ENCODE results near the gene CYP19A1. TPM values are rescaled to one million over a fixed set of nuclear protein-coding genes. Genes with fewer than 3 reads are reported as not detected.

Gene CYP19A1
- total RNA-seq, 1 experiment from 2014 or later = not detected

- TF ChIP-seq, protein P1, sequence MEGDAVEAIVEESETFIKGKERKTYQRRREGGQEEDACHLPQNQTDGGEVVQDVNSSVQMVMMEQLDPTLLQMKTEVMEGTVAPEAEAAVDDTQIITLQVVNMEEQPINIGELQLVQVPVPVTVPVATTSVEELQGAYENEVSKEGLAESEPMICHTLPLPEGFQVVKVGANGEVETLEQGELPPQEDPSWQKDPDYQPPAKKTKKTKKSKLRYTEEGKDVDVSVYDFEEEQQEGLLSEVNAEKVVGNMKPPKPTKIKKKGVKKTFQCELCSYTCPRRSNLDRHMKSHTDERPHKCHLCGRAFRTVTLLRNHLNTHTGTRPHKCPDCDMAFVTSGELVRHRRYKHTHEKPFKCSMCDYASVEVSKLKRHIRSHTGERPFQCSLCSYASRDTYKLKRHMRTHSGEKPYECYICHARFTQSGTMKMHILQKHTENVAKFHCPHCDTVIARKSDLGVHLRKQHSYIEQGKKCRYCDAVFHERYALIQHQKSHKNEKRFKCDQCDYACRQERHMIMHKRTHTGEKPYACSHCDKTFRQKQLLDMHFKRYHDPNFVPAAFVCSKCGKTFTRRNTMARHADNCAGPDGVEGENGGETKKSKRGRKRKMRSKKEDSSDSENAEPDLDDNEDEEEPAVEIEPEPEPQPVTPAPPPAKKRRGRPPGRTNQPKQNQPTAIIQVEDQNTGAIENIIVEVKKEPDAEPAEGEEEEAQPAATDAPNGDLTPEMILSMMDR (IDR thresholded peaks at IDR 0.05 in 2 of 3, conservative IDR thresholded peaks at IDR 0.05 in 1 of 3; ENCODE audit: borderline replicate concordance in 1 of 3, insufficient read depth in 1 of 3, low read depth in 2 of 3, low read length in 2 of 3) = no peak
- no peak for TF ChIP-seq ZBTB33 (IDR thresholded peaks at IDR 0.05; ENCODE audit: extremely low read depth, insufficient replicate concordance, low read length)
- no peak for TF ChIP-seq ELF1 (IDR thresholded peaks at IDR 0.05; ENCODE audit: borderline replicate concordance, low read depth)
- no peak for TF ChIP-seq EZH2 (IDR thresholded peaks at IDR 0.05)
- TF ChIP-seq CBX3 (IDR thresholded peaks at IDR 0.05; ENCODE audit: low read depth) = no peak
- no peak for TF ChIP-seq SP1 (IDR thresholded peaks at IDR 0.05; ENCODE audit: low read depth)
- no peak for TF ChIP-seq RAD21 (IDR thresholded peaks at IDR 0.05; ENCODE audit: low read depth)
Measured at GRCh38 chr15:51279391-51279790, 59.0 kb downstream of the CYP19A1 start (continued).

DNA sequence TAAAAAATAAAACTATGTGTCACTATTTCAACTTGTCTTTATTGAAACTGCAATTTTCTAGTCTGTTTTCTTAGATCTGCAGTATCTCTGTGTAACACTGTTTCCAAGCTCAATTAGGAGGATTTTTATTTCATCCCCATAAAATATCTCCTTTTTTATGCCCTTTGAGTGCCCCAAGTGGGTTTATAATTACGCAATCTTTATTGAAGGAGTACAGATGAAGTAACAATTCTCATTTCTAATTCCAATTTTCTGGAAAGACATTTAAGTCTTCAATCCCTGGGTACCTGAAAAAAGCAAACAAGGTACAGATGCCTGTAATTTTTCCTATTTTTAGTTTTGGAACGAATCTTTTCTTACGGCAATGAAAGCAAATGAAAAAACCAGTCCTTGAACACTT, 61.3 kb downstream of the CYP19A1 start:
- no peaks in the 10 kb centered on the region for H3K79me2 ChIP-seq (ENCODE audit: insufficient read depth, low read length)
- intact Hi-C loops (cut with micrococcal nuclease) = no loop called here
- H3K27ac ChIP-seq (ENCODE audit: low read depth, low read length) = no peak overlapping the region
- no peak overlapping the region for H2AFZ ChIP-seq (ENCODE audit: low read depth, low read length, poor library complexity, severe bottlenecking)
- H3K9me3 ChIP-seq (ENCODE audit: control insufficient read depth in 1 of 2, insufficient read depth in 1 of 2, low read depth in 1 of 2, low read length in 2 of 2) = no peaks in the 10 kb centered on the region
- H3K4me1 ChIP-seq (ENCODE audit: control insufficient read depth in 1 of 2, insufficient read depth in 2 of 2, low read length in 2 of 2) = no peaks in the 10 kb centered on the region
- RAD21 ChIA-PET (ENCODE audit: low non-redundant PET in 1 of 2, low total read pairs in 2 of 2, uncharacterized antibody in 2 of 2, unreplicated experiment in 2 of 2) = no interaction called here
- no peak overlapping the region for H3K9ac ChIP-seq (ENCODE audit: low read length)
- H3K27me3 ChIP-seq (ENCODE audit: insufficient read depth, low read length) = peaks cover 5% of the 10 kb centered on the region; the same call in 1 of the 2 replicates
- POLR2A ChIA-PET = no interaction called here
- ATAC-seq (no peak), DNase-seq (ENCODE audit: low read depth, low spot score) (no peak)
- no peak overlapping the region for H3K4me3 ChIP-seq (replicated peaks in 1 of 2; ENCODE audit: low read depth in 1 of 2, low read length in 2 of 2)
- BruUV-seq (replicated peaks) = no TSS peak
- TF ChIP-seq, protein P2, sequence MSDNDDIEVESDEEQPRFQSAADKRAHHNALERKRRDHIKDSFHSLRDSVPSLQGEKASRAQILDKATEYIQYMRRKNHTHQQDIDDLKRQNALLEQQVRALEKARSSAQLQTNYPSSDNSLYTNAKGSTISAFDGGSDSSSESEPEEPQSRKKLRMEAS (IDR thresholded peaks at IDR 0.05) = no peak
- no peak for TF ChIP-seq FOSL1 (IDR thresholded peaks at IDR 0.05; ENCODE audit: low read depth)
- TF ChIP-seq SIN3A (IDR thresholded peaks at IDR 0.05; ENCODE audit: low read depth) = no peak
- no peaks in the 10 kb centered on the region for H3K36me3 ChIP-seq (ENCODE audit: control insufficient read depth in 1 of 2, insufficient read depth in 2 of 2, low read length in 2 of 2)
- H4K20me1 ChIP-seq (ENCODE audit: insufficient read depth) = no peaks in the 10 kb centered on the region; the same call in 1 of the 2 replicates
- CTCF ChIA-PET = interaction anchor here (0.7 to 1.0 kb wide), 2 partner anchors 105 to 125 kb away, joined by 3 read pairs; no protein-coding TSS in a partner anchor
- no peaks in the 10 kb centered on the region for H3K9me2 ChIP-seq (ENCODE audit: insufficient read depth)
- H3K4me2 ChIP-seq (ENCODE audit: low read length) = no peak overlapping the region
